Measurements from ENCODE around the gene ABLIM2. TPM values are rescaled to one million over a fixed set of nuclear protein-coding genes. Genes with fewer than 3 reads are reported as not detected.

Gene ABLIM2
- total and polyA plus RNA-seq, 10 of the 15 experiments (the other 5 are each of a cell fraction or from before 2014, with no cell fraction given): 0.03 to 0.15 (median 0.05) TPM; not detected in 7

- ChIA-PET RAD21 (ENCODE audit: unreplicated experiment) (interaction anchor here (0.6 kb wide), 1 partner anchor 73 kb away, joined by 4 read pairs; the partner anchor contains the start of gene SH3TC1), POLR2A (no interaction called here), SMC1A (ENCODE audit: uncharacterized antibody, unreplicated experiment) (no interaction called here), CTCF (no interaction called here)
- in situ Hi-C loops (cut with MboI) (no loop called here), intact Hi-C loops (cut with micrococcal nuclease; ENCODE audit: unreplicated experiment) (no loop called here)
- no peaks in the 10 kb centered on the region for H4K20me1 ChIP-seq (ENCODE audit: control insufficient read depth, insufficient read depth)
- no peaks in the 10 kb centered on the region for H3K36me3 ChIP-seq (ENCODE audit: control insufficient read depth in 2 of 2, insufficient read depth in 2 of 2, low read length in 1 of 2)
- no peaks in the 10 kb centered on the region for H3K79me2 ChIP-seq (ENCODE audit: control insufficient read depth, insufficient read depth, low read length)
- ATAC-seq (no peak), DNase-seq (ENCODE audit: low read depth, low spot score) (no peak), FAIRE-seq (no peak)
- peaks cover 0 to 1% of the 10 kb centered on the region in 2 experiments; a peak in 2 of 4 replicates for H3K27me3 ChIP-seq (replicated peaks in 1 of 2; ENCODE audit: control insufficient read depth in 2 of 2, insufficient read depth in 2 of 2, low read length in 1 of 2)
- WGBS (ENCODE audit: insufficient coverage, insufficient replicate concordance, low lambda C conversion rate, missing lambda C conversion rate): 40% methylated on average over 11 of the region's 13 CpGs
- H2AFZ ChIP-seq (ENCODE audit: control insufficient read depth, low read depth, low read length): no peak overlapping the region
- BruUV-seq (replicated peaks): no TSS peak
- H3K9ac ChIP-seq (ENCODE audit: control insufficient read depth, insufficient read depth, low read length): no peak overlapping the region
- no peak overlapping the region for H3K4me3 ChIP-seq
- no peaks in the 10 kb centered on the region for H3K4me1 ChIP-seq (ENCODE audit: control insufficient read depth, insufficient read depth, low read length)
- TF ChIP-seq FOXK2 (IDR thresholded peaks at IDR 0.05): no peak
- no peak for TF ChIP-seq JUNB (IDR thresholded peaks at IDR 0.05)
- TF ChIP-seq FOXM1 (IDR thresholded peaks at IDR 0.05; ENCODE audit: low read depth, low read length): no peak
- no peak for TF ChIP-seq RELB (IDR thresholded peaks at IDR 0.05; ENCODE audit: low read depth)
- no peak for TF ChIP-seq ZBED1 (IDR thresholded peaks at IDR 0.05; ENCODE audit: borderline replicate concordance)
- H3K27ac ChIP-seq (ENCODE audit: control insufficient read depth, insufficient read depth): no peak overlapping the region
- no peak overlapping the region for H3K4me2 ChIP-seq (ENCODE audit: control insufficient read depth, insufficient read depth)
- H3K9me3 ChIP-seq (replicated peaks; ENCODE audit: control insufficient read depth, insufficient read depth, low read length): no peaks in the 10 kb centered on the region
Measured at GRCh38 chr4:8126523-8126922, 32.1 kb downstream of the ABLIM2 start.

- Histone ChIP-seq H3K4me1 (ENCODE audit: control insufficient read depth, insufficient read depth, low read length) (no peaks in the 10 kb centered on the region), H3K4me2 (ENCODE audit: control insufficient read depth, insufficient read depth) (no peak overlapping the region), H3K9ac (ENCODE audit: control insufficient read depth, insufficient read depth, low read length) (no peak overlapping the region), H3K9me3 (replicated peaks; ENCODE audit: control insufficient read depth, insufficient read depth, low read length) (no peaks in the 10 kb centered on the region), H3K27ac (ENCODE audit: control insufficient read depth, insufficient read depth) (no peak overlapping the region), H3K27me3 (replicated peaks in 1 of 2; ENCODE audit: control insufficient read depth in 2 of 2, insufficient read depth in 2 of 2, low read length in 1 of 2) (no peaks in the 10 kb centered on the region; a peak in 2 of 4 replicates), H3K4me3 (no peak overlapping the region), H3K79me2 (ENCODE audit: control insufficient read depth, insufficient read depth, low read length) (no peaks in the 10 kb centered on the region), H2AFZ (ENCODE audit: control insufficient read depth, low read depth, low read length) (no peak overlapping the region), H4K20me1 (ENCODE audit: control insufficient read depth, insufficient read depth) (no peaks in the 10 kb centered on the region), H3K36me3 (ENCODE audit: control insufficient read depth in 2 of 2, insufficient read depth in 2 of 2, low read length in 1 of 2) (no peaks in the 10 kb centered on the region)
- 38% methylated on average over 20 of the region's 20 CpGs for WGBS (ENCODE audit: insufficient coverage, insufficient replicate concordance, low lambda C conversion rate, missing lambda C conversion rate)
- CTCF ChIA-PET: no interaction called here
- ATAC-seq (no peak), DNase-seq (ENCODE audit: low read depth, low spot score) (no peak), FAIRE-seq (no peak)
- POLR2A ChIA-PET: no interaction called here
- SMC1A ChIA-PET (ENCODE audit: uncharacterized antibody, unreplicated experiment): no interaction called here
- intact Hi-C loops (cut with micrococcal nuclease; ENCODE audit: unreplicated experiment) (no loop called here), in situ Hi-C loops (cut with MboI) (no loop called here)
- RAD21 ChIA-PET (ENCODE audit: unreplicated experiment): no interaction called here
- no TSS peak for BruUV-seq (replicated peaks)
- no peak for TF ChIP-seq RB1 (IDR thresholded peaks at IDR 0.05; ENCODE audit: borderline replicate concordance)
- no peak for TF ChIP-seq MEF2A (IDR thresholded peaks at IDR 0.05; ENCODE audit: insufficient read depth, low read depth, low read length)
- no peak for TF ChIP-seq STAT1 (conservative IDR thresholded peaks at IDR 0.05)
- no peak for TF ChIP-seq SUPT20H (IDR thresholded peaks at IDR 0.05; ENCODE audit: borderline replicate concordance, control insufficient read depth, low read depth, low read length)
- TF ChIP-seq TCF12 (IDR thresholded peaks at IDR 0.05; ENCODE audit: low read depth, low read length): no peak
- no peak for TF ChIP-seq ZNF687 (IDR thresholded peaks at IDR 0.05)
Measured at GRCh38 chr4:8125526-8126056, 33.0 kb downstream of the ABLIM2 start.
